GM18868 (cell line): ENCODE data around the gene ZNF526.

Source experiments
- ATAC-seq: cut with Tn5 transposase; IDR thresholded peaks from one replicate; pipeline ENCODE4 v1.9.1; 2021; ENCODE audit warnings: mild to moderate bottlenecking, moderate library complexity; ENCODE audit not compliant: unreplicated experiment

Gene ZNF526

GRCh38 chr19:42220751-42221097, 612 bp downstream of the ZNF526 start:
- no peak for ATAC-seq

GRCh38 chr19:42224940-42225717, 5.0 kb downstream of the ZNF526 start:
- no peak for ATAC-seq

GRCh38 chr19:42225718-42226292, 5.7 kb downstream of the ZNF526 start:
- no peak for ATAC-seq

GRCh38 chr19:42226886-42227285, 6.8 kb downstream of the ZNF526 start:
- ATAC-seq: no peak

GRCh38 chr19:42228641-42229040, 8.5 kb downstream of the ZNF526 start:
- ATAC-seq: no peak

- no peak for ATAC-seq
These were observed 9.3 kb downstream of the ZNF526 start for GRCh38 chr19:42229301-42229854.

- no peak for ATAC-seq
These were observed 9.8 kb downstream of the ZNF526 start for GRCh38 chr19:42229855-42230351.

- no peak for ATAC-seq
These were observed 10.5 kb downstream of the ZNF526 start for GRCh38 chr19:42230571-42230970.

GRCh38 chr19:42232435-42232834, 12.3 kb downstream of the ZNF526 start:
- no peak for ATAC-seq

- no peak for ATAC-seq
These were observed 13.0 kb downstream of the ZNF526 start for GRCh38 chr19:42233106-42233505.

- no peak for ATAC-seq
These were observed 13.7 kb downstream of the ZNF526 start for GRCh38 chr19:42233678-42234292.

- no peak for ATAC-seq
These were observed 14.3 kb downstream of the ZNF526 start for GRCh38 chr19:42234364-42234763.

GRCh38 chr19:42235181-42235580, 15.1 kb downstream of the ZNF526 start:
- no peak for ATAC-seq

- no peak for ATAC-seq
These were observed 19.6 kb downstream of the ZNF526 start for GRCh38 chr19:42239544-42240220.

GRCh38 chr19:42241279-42241678, 21.2 kb downstream of the ZNF526 start:
- no peak for ATAC-seq

- no peak for ATAC-seq
These were observed 22.0 kb downstream of the ZNF526 start for GRCh38 chr19:42242069-42242511.

GRCh38 chr19:42242512-42243409, 22.6 kb downstream of the ZNF526 start, which contains the start of gene GSK3A:
Gene GSK3A (minus strand): TSS chr19:42242602. CDS start chr19:42242465, 137 bp downstream.
- ATAC-seq: peak; percentile 57

- ATAC-seq: peak; percentile 43
These were observed 24.5 kb downstream of the ZNF526 start for GRCh38 chr19:42244347-42245220.

GRCh38 chr19:42245231-42245630, 25.1 kb downstream of the ZNF526 start:
- no peak for ATAC-seq
